Colon (tissue), 2 donors: ENCODE data around the gene MIPOL1.

ENCODE experiments used
- FAIRE-seq: peaks from 2 replicates; lab custom pipeline; 2012; peaks lifted over from hg19 to GRCh38; lab: Jason Lieb, UNC
- donor health status: control.
- donor health status: control.

MIPOL1 gene

GRCh38 chr14:37597914-37598746 lies 400.4 kb downstream of the MIPOL1 start:
- FAIRE-seq = no peak

- FAIRE-seq = no peak
Observed at GRCh38 chr14:37598747-37599506, 401.2 kb downstream of the MIPOL1 start.

GRCh38 chr14:37599507-37600368 lies 402.0 kb downstream of the MIPOL1 start:
- FAIRE-seq = no peak

GRCh38 chr14:37600880-37601741 lies 403.4 kb downstream of the MIPOL1 start:
- FAIRE-seq = no peak

GRCh38 chr14:37601865-37602264 lies 404.1 kb downstream of the MIPOL1 start:
- no peak for FAIRE-seq
